ENCODE results near the gene PPM1K. TPM values are rescaled to one million over a fixed set of nuclear protein-coding genes. Genes with fewer than 3 reads are reported as not detected.

PPM1K gene
- total and polyA plus RNA-seq, 9 of the 15 experiments (the other 6 are each of a cell fraction or from before 2014, with no cell fraction given): 8.2 to 18.0 (median 10.5) TPM

- H3K4me1 ChIP-seq (replicated peaks in 1 of 2; ENCODE audit: control insufficient read depth in 2 of 2, insufficient read depth in 2 of 2, low read length in 2 of 2): peaks cover 8 to 13% of the 10 kb centered on the region in 2 experiments; a peak in 3 of 5 replicates
- ChIA-PET POLR2A (interaction anchor here (0.5 to 1.1 kb wide), 5 partner anchors 14 to 912 kb away, joined by 3 read pairs; no protein-coding TSS in a partner anchor), CTCF (ENCODE audit: low intra/inter-chr PET ratio) (no interaction called here)
- no peak for FAIRE-seq
- peak overlapping the region; percentile 81 to 96 for H3K9ac ChIP-seq (ENCODE audit: insufficient read depth in 1 of 2, low read depth in 2 of 2, low read length in 2 of 2)
- H3K4me3 ChIP-seq: peak overlapping the region; percentile 55
- H3K79me2 ChIP-seq (ENCODE audit: control insufficient read depth, insufficient read depth, low read length): peaks cover 35% of the 10 kb centered on the region
- no peaks in the 10 kb centered on the region for H3K36me3 ChIP-seq (ENCODE audit: control insufficient read depth, insufficient read depth, low read length)
- ATAC-seq: peak; percentile 77
- H3K4me2 ChIP-seq (ENCODE audit: insufficient read depth, low read length): peak overlapping the region; percentile 91
- DNase-seq (ENCODE audit: extremely low read depth in 1 of 4, low spot score in 3 of 4): peak; percentile 54 to 69 (median 60)
- peak overlapping the region; percentile 88 for H2AFZ ChIP-seq (ENCODE audit: low read depth, low read length)
- intact Hi-C loops (cut with micrococcal nuclease): no loop called here
- no TSS peak for BruUV-seq (replicated peaks)
- in situ Hi-C loops (cut with MboI): no loop called here
- under 1% methylated on average over 46 of the region's 66 CpGs for WGBS (ENCODE audit: insufficient coverage, low coverage, missing lambda C conversion rate)
- no peaks in the 10 kb centered on the region for H3K9me1 ChIP-seq (ENCODE audit: control insufficient read depth, insufficient read depth, low read length)
- no peaks in the 10 kb centered on the region for H3K9me3 ChIP-seq (replicated peaks; ENCODE audit: control insufficient read depth, insufficient read depth, low read depth, low read length)
- H3K27ac ChIP-seq (ENCODE audit: extremely low read depth, low read depth, low read length): peak overlapping the region; percentile 85
- no peaks in the 10 kb centered on the region for H4K20me1 ChIP-seq (replicated peaks; ENCODE audit: control insufficient read depth, insufficient read depth, low read length)
- H3K27me3 ChIP-seq (ENCODE audit: control insufficient read depth in 2 of 2, insufficient read depth in 2 of 2, low read length in 2 of 2): no peaks in the 10 kb centered on the region
- no peak for TF ChIP-seq SRSF7 (optimal IDR thresholded peaks at IDR 0.05; ENCODE audit: low read depth, low read length)
- TF ChIP-seq CTBP1 (IDR thresholded peaks at IDR 0.05; ENCODE audit: borderline replicate concordance): peak; percentile 52; the same call in 1 of the 2 replicates
- no peak for TF ChIP-seq KDM1A (IDR thresholded peaks at IDR 0.05)
- TF ChIP-seq CXXC5 (CRISPR knock-in tag; IDR thresholded peaks at IDR 0.05): 0 out of 2 replicates have a peak, but pooled peaks have one; percentile 25
- no peak for TF ChIP-seq ZNF512 (tag; IDR thresholded peaks at IDR 0.05)
- TF ChIP-seq NR3C1 (CRISPR knock-in tag; IDR thresholded peaks at IDR 0.05): peak; percentile 84
- TF ChIP-seq TAF1 (IDR thresholded peaks at IDR 0.05; ENCODE audit: control insufficient read depth, extremely low read depth, insufficient read depth, low read length, severe bottlenecking): peak; percentile 8
- no peak for TF ChIP-seq NR2C2 (CRISPR knock-in tag; IDR thresholded peaks at IDR 0.05)
- peak; percentile 54 for TF ChIP-seq NR2C2 (tag; IDR thresholded peaks at IDR 0.05)
- TF ChIP-seq FOXP4 (CRISPR knock-in tag; IDR thresholded peaks at IDR 0.05; ENCODE audit: borderline replicate concordance): peak; percentile 89
- TF ChIP-seq DMBX1 (CRISPR knock-in tag; IDR thresholded peaks at IDR 0.05; ENCODE audit: borderline replicate concordance): no peak
- peak in 1 of 2 experiments; percentile 71; a peak in 2 of 4 replicates for TF ChIP-seq UBTF (IDR thresholded peaks at IDR 0.05; ENCODE audit: borderline replicate concordance in 1 of 2, low read depth in 2 of 2, low read length in 2 of 2)
- TF ChIP-seq POLR2B (IDR thresholded peaks at IDR 0.05; ENCODE audit: low read depth, partially characterized antibody): no peak
- peak in 1 of 2 experiments; percentile 15; a peak in 2 of 4 replicates for TF ChIP-seq NRF1 (conservative IDR thresholded peaks at IDR 0.05 in 1 of 2, IDR thresholded peaks at IDR 0.05 in 1 of 2)
These were observed 511 bp downstream of the PPM1K start for GRCh38 chr4:88283661-88284438.
